GM18526 (cell line): Measurements from ENCODE around the gene UTS2R.

Experiments
- POLR2A ChIP-seq: IDR thresholded peaks from 3 replicates; pipeline ENCODE4 v1.6.1; 2011; ENCODE audit not compliant: insufficient read length; ENCODE audit errors: extremely low read depth

The UTS2R gene

DNA sequence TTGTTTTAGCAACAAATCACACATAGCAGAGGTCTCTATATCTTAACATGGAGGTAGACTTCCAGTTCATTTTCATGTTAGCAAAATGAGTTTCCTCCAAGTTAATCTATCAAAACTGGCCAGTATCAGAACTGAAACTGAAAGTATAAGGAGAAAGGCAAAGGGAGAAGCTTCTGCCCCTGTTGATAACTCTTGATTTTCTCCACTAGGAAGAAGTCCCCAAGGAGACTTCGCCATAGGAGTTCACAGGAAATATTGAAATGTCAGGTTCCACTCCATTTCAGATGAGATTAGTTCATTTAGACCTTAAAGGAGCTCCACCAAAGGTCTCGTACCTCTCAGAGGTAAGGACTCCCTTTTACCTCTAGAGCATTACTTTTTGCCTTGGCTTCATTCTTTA lies 48.0 kb downstream of the UTS2R start:
- TF ChIP-seq POLR2A = no peak

DNA sequence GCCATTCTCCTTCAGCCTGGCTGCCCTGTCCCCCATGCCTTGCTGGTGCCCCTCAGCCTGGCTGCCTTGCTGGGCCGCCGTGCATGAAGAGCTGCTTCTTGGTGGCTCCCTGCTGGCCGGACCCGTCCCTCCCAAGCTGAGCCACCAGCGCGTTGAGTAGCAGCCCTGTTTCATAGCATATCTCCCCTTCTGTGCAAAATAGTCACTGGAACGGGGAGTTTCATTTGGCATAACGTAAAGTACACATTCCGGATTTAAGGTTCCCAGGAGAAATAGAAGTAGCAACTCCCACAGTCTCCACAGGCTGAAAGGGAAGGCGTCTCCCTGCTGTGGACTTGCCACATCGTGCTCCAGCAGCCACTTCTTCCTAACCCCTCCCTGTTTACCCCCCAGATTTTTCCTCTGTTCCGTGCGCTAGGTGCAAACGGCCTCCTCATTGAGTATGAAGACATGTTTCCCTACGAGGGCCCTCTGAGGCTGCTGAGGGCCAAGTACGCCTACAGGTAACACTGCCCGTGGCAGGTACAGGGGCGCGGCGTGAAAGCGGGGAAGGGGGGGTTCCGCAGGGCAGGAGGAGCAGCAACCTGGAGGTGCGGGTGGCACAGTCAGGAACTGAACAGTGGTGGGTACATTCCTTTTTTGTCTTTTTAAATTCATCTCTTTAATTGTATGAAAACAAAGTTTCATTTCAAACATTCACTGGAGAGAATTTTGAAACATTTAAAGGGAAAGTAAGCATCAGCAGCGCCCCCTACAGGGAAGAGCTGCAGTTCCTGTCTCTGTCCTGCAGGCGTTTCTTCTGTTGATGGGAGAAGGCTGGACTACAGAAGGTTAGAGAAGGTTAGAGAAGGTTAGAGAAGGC lies 52.7 kb downstream of the UTS2R start:
- no peak for TF ChIP-seq POLR2A

DNA sequence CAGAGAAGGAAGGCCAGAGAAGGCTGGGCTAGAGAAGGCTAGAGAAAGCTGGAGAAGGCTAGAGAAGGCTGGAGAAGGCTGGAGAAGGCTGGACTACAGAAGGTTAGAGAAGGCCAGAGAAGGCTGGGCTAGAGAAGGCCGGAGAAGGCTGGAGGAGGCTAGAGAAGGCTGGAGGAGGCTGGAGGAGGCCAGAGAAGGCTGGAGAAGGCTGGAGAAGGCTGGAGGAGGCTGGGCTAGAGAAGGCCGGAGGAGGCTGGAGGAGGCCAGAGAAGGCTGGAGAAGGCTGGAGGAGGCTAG lies 53.2 kb downstream of the UTS2R start:
- TF ChIP-seq POLR2A = no peak
